Kidney tubule cell (primary cell): Measurements from ENCODE around the gene YIPF3.
A peak's percentile ranks its signal among the peaks of the same experiment; 100 is the strongest.
"Not testable (repeated sequence)": the region's sequence is repeated elsewhere in the genome, so short reads cannot be mapped to it uniquely, and the experiment has no call there.

Experiments used
- DNase-seq: peaks from one replicate; pipeline ENCODE4 v3.0.0-alpha.2; 2018; ENCODE audit warnings: low spot score

The YIPF3 gene

DNA sequence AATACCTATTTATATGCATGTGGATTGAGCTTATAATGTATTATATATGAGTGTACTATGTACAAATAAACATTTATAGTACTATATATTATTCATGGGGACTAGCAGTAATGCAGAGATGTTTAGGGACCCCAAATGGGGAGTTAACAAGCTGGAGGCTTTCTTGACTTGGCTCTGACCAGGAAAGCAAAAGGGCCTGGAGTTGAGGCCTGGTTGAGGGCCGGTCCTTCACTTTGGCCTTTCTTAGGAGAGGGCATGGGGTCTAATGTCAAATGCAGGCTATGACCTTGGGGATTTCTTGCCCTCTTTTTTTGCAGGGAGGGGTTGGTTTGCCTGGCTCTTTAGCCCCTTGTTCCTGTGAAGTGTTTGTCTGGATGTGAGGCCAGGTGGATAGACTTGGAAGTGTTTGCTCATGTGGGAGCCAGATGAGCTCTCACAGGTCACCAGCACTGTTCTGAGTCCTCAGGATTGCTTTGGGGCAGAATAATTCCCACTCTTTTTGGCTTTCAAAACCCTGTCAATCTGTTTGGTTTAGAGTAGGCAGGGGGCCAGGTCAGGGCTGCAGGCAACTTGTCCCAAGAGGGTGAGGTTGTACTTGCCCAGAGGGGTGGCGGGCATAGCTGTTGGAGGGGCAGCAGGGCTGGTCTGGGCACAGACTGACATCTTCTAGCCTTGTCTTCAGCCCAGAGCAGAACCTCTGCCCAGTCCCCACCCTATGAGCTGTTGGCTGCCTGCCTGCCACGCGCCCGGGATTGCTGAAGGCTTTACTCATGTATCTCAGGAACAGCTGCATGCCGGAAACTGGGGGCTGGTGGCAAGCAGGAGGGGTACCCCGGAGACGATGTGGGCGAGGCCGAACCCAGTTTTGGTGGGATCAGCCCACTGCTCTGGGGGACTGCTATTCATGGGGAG, 24.7 kb downstream of the YIPF3 start:
- DNase-seq = peak; percentile 56

DNA sequence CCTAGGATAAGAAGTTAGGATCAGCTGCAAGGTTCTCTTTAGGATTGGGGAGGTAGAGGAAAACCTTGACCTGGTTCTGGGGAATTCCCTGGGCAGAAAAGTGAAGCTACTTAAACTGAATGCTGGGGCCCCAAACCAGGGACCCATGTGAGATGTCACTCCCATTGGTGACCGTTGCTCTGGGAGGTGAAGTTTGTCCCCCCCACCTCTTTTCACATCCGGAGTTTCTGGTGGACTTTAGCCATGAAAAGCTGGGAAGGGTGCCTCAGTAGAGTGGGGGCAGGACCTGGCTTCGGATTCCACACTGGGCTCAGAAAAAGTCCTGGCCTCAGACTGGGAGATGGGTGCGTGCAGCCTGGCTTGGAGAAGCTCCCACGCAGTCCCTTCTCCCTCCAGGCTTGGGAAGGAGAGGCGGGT, 26.2 kb downstream of the YIPF3 start:
- no peak for DNase-seq

DNA sequence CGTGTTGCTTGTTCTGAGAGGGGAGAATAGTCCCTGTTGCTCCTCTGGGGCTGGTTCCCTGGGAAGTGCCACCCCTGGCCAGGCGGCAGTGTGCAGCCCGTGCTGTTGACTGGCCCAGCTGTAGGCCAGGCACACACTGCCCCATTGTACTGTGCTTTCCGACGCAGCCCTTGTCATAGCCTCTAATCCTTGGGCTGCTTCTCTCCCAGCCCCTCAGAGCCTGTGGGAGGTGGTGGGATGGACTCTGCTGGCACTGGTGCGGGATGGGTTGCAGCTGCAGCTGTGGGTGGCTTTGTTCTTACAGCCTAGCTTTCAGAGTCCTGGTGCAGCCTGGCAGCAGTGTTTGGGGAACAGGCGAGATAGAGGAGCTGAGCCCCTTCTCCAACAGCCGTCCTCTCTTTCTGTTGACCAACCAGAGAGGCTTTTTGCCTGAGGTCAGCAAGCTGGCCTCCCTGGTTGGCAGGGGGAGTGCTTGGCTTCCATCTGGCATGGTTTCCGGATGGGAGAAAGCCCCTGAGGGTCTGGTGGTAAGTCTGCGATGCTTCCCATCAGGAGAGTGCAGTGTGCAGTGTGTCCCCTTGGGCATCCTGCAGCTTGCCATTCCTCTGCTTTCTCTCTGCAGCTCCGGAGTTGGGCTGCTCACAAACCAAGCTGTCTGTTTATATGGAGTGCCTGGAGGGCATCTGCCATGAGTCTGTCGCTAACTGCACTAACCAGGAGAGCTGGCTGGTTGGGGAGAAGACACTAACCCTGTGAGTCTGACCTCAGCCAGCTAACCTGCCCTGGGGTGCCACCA, 27.3 kb downstream of the YIPF3 start:
- DNase-seq = no peak

DNA sequence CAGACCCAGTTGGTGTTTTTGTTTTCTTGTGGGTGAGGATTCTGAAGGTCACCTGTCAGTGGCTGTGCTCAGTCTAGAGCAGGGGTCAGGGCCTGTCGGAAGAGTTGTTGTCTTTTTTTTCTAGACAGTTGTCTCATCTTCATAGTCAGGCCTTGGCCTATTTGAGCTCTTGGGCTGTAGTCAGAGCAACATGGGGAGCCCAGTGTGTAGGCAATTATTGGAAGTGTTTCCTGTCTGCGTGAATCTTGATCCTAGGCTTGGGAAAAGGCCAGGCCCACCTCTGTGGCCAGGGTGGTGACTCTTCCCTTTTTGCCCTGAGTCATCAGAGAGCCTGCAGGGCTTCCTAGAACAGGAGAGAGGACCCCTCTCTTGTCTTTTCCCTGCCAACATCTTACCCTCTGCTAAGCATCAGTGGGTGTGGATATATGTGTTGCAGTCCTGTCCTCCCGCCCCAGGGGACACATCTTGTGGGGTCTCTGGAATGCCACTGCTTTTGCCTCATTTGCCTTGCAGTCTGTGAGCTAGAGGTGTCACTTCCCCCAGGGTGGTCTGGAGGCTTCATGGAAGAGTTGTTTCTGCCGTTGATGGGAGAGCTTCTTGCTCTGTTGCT, 28.0 kb downstream of the YIPF3 start:
- DNase-seq = peak; percentile 39

DNA sequence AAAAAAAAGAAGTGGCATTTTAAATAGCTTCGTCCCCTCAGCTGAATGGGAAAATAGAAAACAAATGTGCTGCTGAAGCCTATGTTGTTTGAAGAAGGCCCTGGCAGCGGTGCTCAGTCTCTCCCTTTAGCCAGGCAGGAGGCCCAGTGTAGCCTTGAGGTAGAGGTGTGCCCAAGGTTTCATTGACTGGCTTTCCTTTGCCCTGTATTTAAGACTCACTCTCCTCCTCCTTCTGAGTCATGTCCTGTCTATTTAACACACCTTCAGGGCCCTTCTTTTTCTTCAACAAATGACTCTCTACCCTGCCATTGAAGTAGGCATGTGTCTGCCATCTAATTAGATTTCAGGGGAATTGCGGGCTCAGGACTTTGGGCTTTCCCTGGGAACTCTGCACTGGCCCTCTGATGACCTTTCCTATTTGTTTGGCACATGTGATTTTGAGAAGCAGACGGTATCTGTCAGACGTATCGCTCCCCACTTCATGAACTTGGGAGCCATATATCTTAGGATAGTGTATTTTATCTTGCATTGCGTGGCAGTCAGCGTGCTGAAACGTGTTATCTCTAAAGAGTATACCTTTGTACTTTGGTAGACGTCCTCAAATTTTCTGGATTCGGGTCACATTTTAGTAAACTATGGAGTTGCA, 35.0 kb downstream of the YIPF3 start:
- DNase-seq = peak; percentile 75

DNA sequence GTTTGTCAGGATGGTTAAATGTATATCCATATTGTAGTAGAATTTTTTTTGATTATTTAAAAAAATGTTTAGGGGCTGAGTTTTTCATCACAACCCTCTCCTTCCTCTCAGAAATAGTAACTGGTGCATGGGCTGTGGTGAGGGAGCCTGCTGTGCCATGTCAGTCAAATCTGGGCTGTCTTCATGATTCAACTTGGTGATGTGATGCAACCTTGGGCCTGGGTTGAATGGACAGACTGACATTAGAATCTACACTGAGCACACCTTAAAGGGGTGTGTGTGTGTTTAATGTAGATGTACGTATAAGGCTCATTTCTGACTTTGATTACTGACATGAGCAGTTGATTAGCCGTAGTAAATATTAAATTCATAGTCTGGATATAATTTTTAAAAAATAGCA, 35.7 kb downstream of the YIPF3 start:
- DNase-seq = peak; percentile 36

DNA sequence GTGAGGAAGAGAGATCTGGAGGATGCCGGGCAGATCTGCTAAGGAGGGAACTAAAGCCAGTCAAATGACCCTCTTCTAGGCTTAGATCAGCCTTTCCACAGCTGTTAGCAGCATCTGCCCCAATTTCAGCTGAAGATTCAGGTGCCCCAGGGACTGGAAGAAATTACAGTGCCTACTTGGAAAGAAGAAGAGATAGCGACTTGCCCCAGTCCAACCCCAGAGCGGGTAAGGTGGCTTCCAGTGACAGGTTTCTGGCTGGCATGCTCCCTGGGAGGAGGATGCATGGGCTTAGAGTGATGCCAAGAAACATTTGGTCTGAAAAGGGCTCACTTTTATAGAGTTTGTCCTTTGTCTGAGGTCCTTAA, 38.7 kb downstream of the YIPF3 start:
- DNase-seq = no peak

DNA sequence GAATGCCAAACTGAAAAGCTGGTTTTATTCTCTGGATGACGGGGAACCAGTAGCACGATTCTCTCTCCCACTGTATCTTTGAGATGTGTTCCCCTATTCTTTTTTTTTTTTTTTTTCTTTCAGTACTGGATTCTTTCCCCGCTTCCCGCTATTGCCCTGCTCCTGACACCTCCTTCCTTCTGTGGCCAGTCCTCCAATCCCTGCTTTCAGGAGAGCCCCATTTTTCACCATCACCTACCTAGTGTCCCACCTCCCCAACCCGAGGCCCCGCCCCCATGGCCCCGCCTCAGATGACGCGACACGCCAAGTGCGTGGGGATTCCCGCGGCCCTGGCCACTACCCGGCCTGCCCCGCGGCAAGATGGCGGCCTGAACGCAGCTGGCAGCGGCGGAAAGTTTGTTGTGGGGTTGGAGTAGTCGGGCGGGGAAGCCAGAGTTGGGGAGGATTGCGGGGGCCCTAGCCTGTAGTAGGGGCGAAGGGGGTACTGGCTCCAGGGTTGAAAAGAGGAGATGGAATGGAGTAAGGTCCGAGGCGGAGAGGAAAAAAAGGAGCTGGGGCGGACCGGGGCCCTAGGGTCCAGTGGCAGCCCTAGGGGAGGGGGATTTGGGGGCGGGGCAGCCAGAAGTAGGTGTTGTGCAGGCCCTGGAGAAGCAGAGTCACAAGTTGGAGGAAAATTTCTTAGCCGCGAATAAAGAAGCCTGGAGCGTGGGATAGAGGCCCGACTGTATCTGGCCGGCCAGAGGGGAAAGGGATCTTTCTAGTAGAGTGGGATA, 39.3 kb downstream of the YIPF3 start, which contains the start of gene TJAP1:
Gene TJAP1, plus strand, starts transcription at position 336 of the 773 bp plus-strand sequence. CDS start 21,432 bp downstream, outside the sequence.
- peak; percentile 86 for DNase-seq

DNA sequence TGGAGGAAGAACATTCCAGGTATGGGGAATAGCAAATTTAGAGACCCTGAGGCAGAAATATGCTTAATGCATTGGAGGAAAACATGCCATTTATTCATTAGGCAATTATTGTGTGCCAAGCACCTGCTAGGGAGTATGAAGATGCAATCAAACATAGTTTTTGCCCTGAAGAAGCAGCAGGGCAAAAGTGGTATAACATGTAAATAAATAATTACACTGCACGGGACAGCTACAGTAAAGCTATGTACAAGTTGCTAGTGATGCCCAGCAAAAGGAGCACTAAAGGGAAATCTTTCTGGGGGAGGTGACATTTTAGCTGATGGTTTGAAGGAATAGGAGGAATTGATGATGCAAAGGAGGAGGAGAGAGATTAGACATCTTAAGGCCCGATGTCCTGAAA, 40.0 kb downstream of the YIPF3 start:
- no peak for DNase-seq

DNA sequence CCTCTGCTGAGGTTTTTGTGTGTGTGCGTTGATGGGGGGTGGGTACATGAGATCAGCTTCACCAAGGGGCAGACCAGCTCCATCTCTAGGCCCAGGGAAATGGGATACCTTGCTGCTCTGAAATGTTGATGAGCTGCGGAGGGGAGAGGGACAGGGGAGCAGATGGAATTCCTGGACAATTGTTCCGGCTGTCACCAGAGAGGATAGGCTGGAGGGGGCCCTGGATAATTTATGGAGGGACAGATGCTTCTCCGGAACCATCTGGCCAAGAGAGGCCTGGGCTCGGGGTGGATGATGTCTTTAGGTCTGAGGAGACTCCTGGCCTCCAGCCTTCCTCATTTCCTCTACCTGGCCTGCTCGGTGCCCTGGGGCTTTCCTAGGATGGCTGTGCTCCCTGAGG, 41.2 kb downstream of the YIPF3 start:
- DNase-seq = no peak

DNA sequence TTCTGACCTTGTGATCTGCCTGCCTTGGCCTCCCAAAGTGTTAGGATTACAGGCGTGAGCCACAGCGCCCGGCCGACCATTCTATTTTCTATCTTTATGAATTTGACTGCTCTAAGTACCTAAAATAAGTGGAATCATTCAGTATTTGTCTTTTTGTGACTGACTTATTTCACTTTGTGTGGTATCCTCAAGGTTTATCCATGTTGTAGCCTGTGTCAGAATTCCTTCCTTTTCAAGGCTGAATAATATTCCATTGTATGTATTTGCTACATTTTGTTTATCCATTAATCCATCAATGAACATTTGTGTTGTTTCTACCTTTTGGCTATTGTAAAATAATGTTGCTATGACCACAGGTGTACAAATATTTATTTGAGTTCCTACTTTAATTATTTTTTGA, 44.2 kb downstream of the YIPF3 start:
- DNase-seq = no peak

DNA sequence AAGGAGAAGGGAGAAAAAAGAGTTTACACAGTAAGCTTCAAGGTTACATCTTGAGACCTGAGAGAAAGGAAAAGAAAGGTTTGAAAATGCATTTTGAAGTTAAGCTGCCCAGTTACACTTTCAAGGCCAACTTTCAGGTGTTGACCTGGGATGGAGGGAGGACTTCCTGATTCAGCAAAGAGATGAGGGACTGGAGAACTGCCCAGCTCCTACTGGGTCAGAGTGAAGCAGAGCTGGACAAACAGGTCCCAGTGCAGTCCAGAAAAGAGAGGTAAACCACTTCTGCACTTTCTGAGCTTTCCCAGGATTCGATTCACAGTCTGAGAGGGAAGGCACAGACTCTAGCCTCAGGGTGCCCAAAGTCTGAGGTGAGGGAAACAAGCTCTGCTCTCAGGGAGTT, 45.3 kb downstream of the YIPF3 start:
- DNase-seq = no peak

DNA sequence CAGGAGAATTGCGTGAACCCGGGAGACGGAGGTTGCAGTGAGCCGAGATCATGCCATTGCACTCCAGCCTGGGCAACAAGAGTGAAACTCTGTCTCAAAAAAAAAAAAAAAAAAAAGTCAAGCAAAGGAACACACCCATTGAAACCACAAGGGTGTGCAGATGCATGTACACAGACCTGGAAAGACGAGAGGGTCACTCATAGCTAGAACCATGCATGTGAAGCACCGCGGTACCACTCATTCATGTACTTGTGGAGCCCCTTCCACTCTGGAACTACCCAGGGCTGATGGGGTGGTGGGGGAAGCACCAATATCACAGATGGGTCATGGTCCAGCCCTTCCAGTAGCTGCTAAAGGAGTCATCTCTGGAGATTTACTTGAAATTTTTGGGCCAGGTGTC, 46.8 kb downstream of the YIPF3 start:
- DNase-seq = no peak

DNA sequence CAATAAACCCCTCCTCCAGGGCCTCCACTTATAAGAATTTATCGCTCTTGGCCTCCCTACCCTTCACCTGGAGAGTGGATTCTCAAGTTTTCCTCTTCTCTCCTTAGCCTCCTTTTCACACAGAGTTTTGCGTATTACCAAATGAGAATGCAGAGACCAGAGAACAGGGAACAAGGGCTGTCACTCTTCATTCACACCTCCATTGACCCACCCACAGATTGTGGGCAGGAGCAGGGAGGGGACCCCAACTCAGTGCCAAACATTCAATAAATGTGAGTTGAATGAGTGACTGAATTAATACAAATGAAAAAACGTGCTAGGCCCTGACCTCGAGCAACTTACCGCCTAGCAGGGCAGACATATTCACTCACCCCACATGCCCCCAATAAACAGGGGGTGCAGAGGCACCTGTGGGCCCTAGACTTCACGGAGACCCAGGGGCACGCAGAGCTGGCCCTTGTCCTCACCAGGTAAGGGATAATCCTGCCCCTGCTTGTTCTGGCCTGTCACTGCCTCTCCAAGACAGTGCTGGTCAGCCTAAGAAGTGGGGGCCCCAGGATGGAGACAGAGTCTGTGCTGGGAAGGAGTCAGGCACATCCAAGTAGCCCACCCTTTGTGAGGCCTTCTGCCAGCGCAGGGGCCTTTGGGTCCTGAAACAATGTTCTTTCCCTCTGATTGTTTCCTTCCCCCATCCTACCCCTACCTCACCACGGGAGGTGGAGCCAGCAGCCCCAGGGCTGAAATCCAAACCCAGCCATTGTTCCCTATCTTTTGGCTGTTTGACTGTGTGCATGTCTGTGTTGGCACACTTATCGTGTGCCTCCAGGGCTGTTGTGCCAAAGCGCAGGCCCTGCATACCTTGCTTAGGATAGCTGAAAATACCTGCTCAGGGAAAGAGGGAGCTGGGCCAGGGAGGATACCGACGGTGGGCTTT, 47.7 kb downstream of the YIPF3 start:
- DNase-seq = no peak

DNA sequence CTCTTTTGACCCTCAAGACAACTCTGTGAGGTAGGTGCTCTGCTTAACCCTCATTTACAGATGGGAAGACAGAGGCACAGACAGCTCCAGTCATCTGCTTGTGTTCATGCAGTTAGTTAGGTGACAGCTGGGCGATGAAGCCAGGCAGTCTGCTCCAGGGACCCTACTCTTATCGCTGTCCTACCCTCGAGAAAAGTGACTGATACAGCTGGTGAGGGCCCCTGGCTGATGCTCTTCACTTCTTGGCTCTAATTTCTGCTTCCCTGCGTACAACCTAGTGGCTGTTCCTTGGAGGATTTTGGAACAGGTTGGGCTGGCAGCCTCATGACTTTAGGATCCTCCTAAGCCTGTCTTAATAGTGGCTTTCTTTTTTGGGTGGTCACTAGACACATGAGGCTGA, 48.5 kb downstream of the YIPF3 start:
- DNase-seq = no peak

DNA sequence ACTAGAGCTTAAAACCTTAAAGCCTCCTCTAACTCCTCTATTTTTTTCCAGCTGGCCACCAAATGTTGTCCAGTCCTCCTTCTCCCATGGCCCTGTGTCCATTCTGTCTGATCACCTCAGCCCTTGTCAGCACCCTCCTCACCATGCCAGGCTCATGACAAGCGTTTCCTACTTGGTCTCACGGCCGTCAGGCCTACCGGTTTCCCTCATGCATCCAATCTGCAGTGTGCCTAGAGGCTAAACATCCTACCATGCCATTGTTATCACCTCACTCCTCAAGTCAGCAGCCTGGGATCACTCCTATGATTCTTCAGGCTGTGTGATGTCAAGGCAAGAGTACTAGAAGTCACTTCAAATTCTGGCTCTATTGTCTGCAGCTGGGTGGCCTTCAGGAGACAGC, 49.0 kb downstream of the YIPF3 start:
- no peak for DNase-seq

DNA sequence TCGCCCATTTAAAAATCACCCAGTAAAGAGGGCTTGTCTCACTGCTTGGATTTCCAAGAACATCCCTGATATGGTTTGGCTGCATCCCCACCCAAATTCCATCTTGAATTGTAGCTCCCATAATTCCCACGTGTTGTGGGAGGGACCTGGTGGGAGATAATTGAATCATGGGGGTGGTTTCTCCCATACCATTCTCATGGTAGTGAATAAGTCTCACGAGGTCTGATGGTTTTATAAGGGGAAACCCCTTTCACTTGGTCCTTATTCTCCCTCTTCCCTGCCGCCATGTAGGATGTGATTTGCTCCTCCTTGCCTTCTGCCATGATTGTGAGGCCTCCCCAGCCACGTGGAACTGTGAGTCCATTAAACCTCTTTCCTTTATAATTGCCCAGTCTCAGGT, 49.5 kb downstream of the YIPF3 start:
- DNase-seq = not testable (repeated sequence)

DNA sequence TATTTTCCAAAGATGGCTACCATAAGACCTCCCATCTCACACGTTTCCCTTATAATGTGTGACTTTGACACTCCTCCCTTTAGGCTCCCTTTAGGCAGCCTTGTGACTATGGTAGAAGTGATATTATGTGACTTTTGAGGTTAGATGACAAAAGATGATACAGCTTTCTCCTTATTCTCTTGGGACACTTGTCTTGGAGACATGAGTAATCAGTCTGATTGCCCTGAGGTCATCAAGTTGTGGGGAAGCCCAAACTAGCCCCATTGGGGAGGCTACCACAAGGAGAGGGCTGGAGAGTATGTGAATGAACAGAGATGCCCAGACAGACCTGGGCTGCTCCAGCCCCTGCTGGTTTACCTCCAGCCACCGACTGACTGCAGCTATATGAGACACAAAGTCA, 50.8 kb downstream of the YIPF3 start:
- DNase-seq = no peak

DNA sequence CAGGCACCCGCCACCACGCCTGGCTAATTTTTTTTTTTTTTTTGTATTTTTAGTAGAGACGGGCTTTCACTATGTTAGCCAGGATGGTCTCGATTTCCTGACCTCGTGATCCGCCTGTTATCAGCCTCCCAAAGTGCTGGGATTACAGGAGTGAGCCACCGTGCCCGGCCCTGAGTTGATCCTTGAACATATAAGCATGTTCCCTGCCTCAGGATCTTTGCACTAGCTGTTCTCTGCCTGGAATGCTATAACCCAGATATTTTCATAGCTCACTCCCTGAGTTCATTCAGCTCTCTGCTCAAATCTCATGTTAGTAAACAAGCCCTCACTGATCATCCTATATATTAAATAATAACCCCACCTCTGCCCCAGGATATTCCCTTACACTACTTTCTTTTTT, 52.4 kb downstream of the YIPF3 start:
- no peak for DNase-seq

DNA sequence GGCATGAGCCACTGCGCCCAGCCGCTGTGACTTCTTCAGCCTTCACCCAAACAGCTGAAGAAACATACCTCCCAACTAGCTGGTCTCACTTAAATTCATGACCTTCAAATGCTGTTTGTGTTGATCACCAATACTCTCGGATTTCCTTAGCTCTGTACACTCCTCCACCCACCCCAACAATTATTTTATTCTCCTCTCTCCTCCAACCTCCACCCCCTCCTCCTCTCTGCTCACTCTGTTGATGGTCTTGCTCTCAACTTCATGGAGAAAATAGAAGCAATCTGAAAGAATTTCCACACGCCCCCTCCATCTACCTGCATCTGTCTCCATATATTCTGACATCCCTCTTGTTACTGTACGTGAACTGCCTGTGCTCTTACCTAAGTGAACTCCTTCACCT, 54.8 kb downstream of the YIPF3 start:
- no peak for DNase-seq
